ENCODE data around the gene CAPN10.

The CAPN10 gene

GRCh38 chr2:240642806-240643092 is 56.2 kb downstream of the CAPN10 start:
- DNase-seq = no peak

- no peak for DNase-seq
Measured at GRCh38 chr2:240643093-240643810, 56.7 kb downstream of the CAPN10 start.

- DNase-seq = no peak
Measured at GRCh38 chr2:240643811-240644150, 57.2 kb downstream of the CAPN10 start.

GRCh38 chr2:240644171-240644651 is 57.7 kb downstream of the CAPN10 start:
- DNase-seq = no peak

- no peak for DNase-seq
Measured at GRCh38 chr2:240644859-240645301, 58.3 kb downstream of the CAPN10 start.

- DNase-seq = no peak
Measured at GRCh38 chr2:240645346-240645745, 58.8 kb downstream of the CAPN10 start.

GRCh38 chr2:240645801-240646175 is 59.3 kb downstream of the CAPN10 start:
- no peak for DNase-seq

GRCh38 chr2:240646176-240646899 is 59.8 kb downstream of the CAPN10 start:
- no peak for DNase-seq

GRCh38 chr2:240646900-240647502 is 60.5 kb downstream of the CAPN10 start:
- DNase-seq = no peak

- DNase-seq = no peak
Measured at GRCh38 chr2:240647503-240648154, 61.1 kb downstream of the CAPN10 start.

- DNase-seq = no peak
Measured at GRCh38 chr2:240648155-240648649, 61.7 kb downstream of the CAPN10 start.
